ENCODE measurements around the gene TASOR.

DNA sequence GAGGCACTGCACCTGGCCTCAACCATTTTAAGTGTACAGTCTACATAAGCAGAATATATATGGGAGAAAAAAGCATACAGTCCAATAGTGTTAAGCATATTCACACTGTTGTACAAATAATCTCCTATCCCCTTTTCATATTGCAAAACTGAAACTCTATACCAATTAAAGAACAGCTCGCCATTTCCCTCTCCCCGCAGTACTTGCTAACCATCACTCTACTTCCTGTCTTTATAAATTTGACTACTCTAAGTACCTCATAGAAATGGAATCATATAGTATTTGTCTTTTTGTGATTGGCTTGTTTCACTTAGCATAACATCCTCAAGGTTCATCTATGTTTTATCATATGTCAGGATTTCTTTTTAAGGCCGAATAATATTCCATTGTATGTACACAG is 21.6 kb upstream of the TASOR start:
- TF ChIP-seq YY1 (IDR thresholded peaks at IDR 0.05; ENCODE audit: low read depth) (no peak), EP300 (IDR thresholded peaks at IDR 0.05; ENCODE audit: borderline replicate concordance) (no peak), TCF12 (IDR thresholded peaks at IDR 0.05; ENCODE audit: low read depth) (no peak), RAD21 (IDR thresholded peaks at IDR 0.05; ENCODE audit: low read depth) (no peak), TAF1 (IDR thresholded peaks at IDR 0.05; ENCODE audit: low read depth) (no peak), FOXM1 (IDR thresholded peaks at IDR 0.05; ENCODE audit: borderline replicate concordance, low read depth) (no peak), CEBPB (IDR thresholded peaks at IDR 0.05) (no peak), CREB1 (IDR thresholded peaks at IDR 0.05; ENCODE audit: low read depth) (no peak), TEAD4 (IDR thresholded peaks at IDR 0.05) (no peak), EGR1 (IDR thresholded peaks at IDR 0.05) (no peak), ZBTB7A (IDR thresholded peaks at IDR 0.05; ENCODE audit: low read depth) (no peak)
- TF ChIP-seq, protein P1, sequence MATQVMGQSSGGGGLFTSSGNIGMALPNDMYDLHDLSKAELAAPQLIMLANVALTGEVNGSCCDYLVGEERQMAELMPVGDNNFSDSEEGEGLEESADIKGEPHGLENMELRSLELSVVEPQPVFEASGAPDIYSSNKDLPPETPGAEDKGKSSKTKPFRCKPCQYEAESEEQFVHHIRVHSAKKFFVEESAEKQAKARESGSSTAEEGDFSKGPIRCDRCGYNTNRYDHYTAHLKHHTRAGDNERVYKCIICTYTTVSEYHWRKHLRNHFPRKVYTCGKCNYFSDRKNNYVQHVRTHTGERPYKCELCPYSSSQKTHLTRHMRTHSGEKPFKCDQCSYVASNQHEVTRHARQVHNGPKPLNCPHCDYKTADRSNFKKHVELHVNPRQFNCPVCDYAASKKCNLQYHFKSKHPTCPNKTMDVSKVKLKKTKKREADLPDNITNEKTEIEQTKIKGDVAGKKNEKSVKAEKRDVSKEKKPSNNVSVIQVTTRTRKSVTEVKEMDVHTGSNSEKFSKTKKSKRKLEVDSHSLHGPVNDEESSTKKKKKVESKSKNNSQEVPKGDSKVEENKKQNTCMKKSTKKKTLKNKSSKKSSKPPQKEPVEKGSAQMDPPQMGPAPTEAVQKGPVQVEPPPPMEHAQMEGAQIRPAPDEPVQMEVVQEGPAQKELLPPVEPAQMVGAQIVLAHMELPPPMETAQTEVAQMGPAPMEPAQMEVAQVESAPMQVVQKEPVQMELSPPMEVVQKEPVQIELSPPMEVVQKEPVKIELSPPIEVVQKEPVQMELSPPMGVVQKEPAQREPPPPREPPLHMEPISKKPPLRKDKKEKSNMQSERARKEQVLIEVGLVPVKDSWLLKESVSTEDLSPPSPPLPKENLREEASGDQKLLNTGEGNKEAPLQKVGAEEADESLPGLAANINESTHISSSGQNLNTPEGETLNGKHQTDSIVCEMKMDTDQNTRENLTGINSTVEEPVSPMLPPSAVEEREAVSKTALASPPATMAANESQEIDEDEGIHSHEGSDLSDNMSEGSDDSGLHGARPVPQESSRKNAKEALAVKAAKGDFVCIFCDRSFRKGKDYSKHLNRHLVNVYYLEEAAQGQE (IDR thresholded peaks at IDR 0.05; ENCODE audit: low read depth), result no peak
- TF ChIP-seq, protein P2, sequence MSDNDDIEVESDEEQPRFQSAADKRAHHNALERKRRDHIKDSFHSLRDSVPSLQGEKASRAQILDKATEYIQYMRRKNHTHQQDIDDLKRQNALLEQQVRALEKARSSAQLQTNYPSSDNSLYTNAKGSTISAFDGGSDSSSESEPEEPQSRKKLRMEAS (IDR thresholded peaks at IDR 0.05), result no peak
- TF ChIP-seq, protein P3, sequence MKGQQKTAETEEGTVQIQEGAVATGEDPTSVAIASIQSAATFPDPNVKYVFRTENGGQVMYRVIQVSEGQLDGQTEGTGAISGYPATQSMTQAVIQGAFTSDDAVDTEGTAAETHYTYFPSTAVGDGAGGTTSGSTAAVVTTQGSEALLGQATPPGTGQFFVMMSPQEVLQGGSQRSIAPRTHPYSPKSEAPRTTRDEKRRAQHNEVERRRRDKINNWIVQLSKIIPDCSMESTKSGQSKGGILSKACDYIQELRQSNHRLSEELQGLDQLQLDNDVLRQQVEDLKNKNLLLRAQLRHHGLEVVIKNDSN (IDR thresholded peaks at IDR 0.05), result no peak
